ENCODE measurements around the gene RELA. TPM values are rescaled to one million over a fixed set of nuclear protein-coding genes. Genes with fewer than 3 reads are reported as not detected.
"Not testable (repeated sequence)": the region's sequence is repeated elsewhere in the genome, so short reads cannot be mapped to it uniquely, and the experiment has no call there.

Gene RELA
- total and polyA plus RNA-seq, 5 donors = 30.6 to 54.6 (median 40.5) TPM

- Histone ChIP-seq H3K4me1 (ENCODE audit: control insufficient read depth, insufficient read depth, low read length) (no peaks in the 10 kb centered on the region), H3K27me3 (ENCODE audit: control insufficient read depth, insufficient read depth) (no peaks in the 10 kb centered on the region), H3K4me3 (ENCODE audit: low read length) (no peak overlapping the region), H3K27ac (ENCODE audit: low read length) (no peak overlapping the region), H3K9me3 (ENCODE audit: control insufficient read depth, low read length) (no peaks in the 10 kb centered on the region)
- DNase-seq = no peak
- ATAC-seq = no peak
- intact Hi-C loops (cut with DNase I) = loop anchor here in 1 of 4 donors (10.0 kb wide), 1 partner anchor 284 kb away; no protein-coding TSS in a partner anchor
- WGBS = 79% methylated on average over 3 of the region's 3 CpGs
Observed at GRCh38 chr11:65700399-65700798, 37.7 kb upstream of the RELA start.

- DNase-seq (no peak), ATAC-seq (no peak)
- Histone ChIP-seq H3K4me1 (ENCODE audit: control insufficient read depth, insufficient read depth, low read length) (no peaks in the 10 kb centered on the region), H3K27me3 (ENCODE audit: control insufficient read depth, insufficient read depth) (no peaks in the 10 kb centered on the region), H3K27ac (ENCODE audit: low read length) (no peak overlapping the region), H3K9me3 (ENCODE audit: control insufficient read depth, low read length) (no peaks in the 10 kb centered on the region), H3K4me3 (ENCODE audit: low read length) (no peak overlapping the region)
- WGBS = 77% methylated on average over 7 of the region's 7 CpGs
- intact Hi-C loops (cut with DNase I) = no loop called here
Observed at GRCh38 chr11:65699306-65699705, 36.6 kb upstream of the RELA start.

GRCh38 chr11:65698205-65698604 lies 35.5 kb upstream of the RELA start:
- DNase-seq (no peak), ATAC-seq (peak in 1 of 2 donors; percentile 72)
- Histone ChIP-seq H3K27ac (ENCODE audit: low read length) (no peak overlapping the region), H3K4me1 (ENCODE audit: control insufficient read depth, insufficient read depth, low read length) (peaks cover 3% of the 10 kb centered on the region), H3K4me3 (ENCODE audit: low read length) (no peak overlapping the region), H3K9me3 (ENCODE audit: control insufficient read depth, low read length) (no peaks in the 10 kb centered on the region), H3K27me3 (ENCODE audit: control insufficient read depth, insufficient read depth) (no peaks in the 10 kb centered on the region)
- intact Hi-C loops (cut with DNase I) = no loop called here
- whole genome bisulfite sequencing = 45% methylated on average over 8 of the region's 8 CpGs

GRCh38 chr11:65696802-65697552 lies 34.3 kb upstream of the RELA start:
- no peaks in the 10 kb centered on the region for H3K9me3 ChIP-seq (ENCODE audit: control insufficient read depth, low read length)
- DNase-seq (no peak), ATAC-seq (no peak)
- 83% methylated on average over 5 of the region's 5 CpGs for WGBS
- H3K27me3 ChIP-seq (ENCODE audit: control insufficient read depth, insufficient read depth) = no peaks in the 10 kb centered on the region
- intact Hi-C loops (cut with DNase I) = no loop called here
- peaks cover 3% of the 10 kb centered on the region for H3K4me1 ChIP-seq (ENCODE audit: control insufficient read depth, insufficient read depth, low read length)
- H3K4me3 ChIP-seq (ENCODE audit: low read length) = no peak overlapping the region
- H3K27ac ChIP-seq (ENCODE audit: low read length) = no peak overlapping the region

GRCh38 chr11:65695459-65696241 lies 32.9 kb upstream of the RELA start:
- peak in 1 of 3 donors; percentile 72 for DNase-seq
- 70% methylated on average over 12 of the region's 12 CpGs for WGBS
- intact Hi-C loops (cut with DNase I) = no loop called here

GRCh38 chr11:65692367-65692766 lies 29.7 kb upstream of the RELA start:
- H3K9me3 ChIP-seq (ENCODE audit: control insufficient read depth, low read length) = no peaks in the 10 kb centered on the region
- DNase-seq (no peak), ATAC-seq (peak in 1 of 2 donors; percentile 66)
- intact Hi-C loops (cut with DNase I) = no loop called here
- no peaks in the 10 kb centered on the region for H3K27me3 ChIP-seq (ENCODE audit: control insufficient read depth, insufficient read depth)
- no peak overlapping the region for H3K27ac ChIP-seq (ENCODE audit: low read length)
- no peak overlapping the region for H3K4me3 ChIP-seq (ENCODE audit: low read length)
- H3K4me1 ChIP-seq (ENCODE audit: control insufficient read depth, insufficient read depth, low read length) = peaks cover 3% of the 10 kb centered on the region
- WGBS = 52% methylated on average over 11 of the region's 11 CpGs

More at GRCh38 chr11:65695459-65696241, 32.9 kb upstream of the RELA start:
- Histone ChIP-seq H3K4me1 (ENCODE audit: control insufficient read depth, insufficient read depth, low read length) (peaks cover 3% of the 10 kb centered on the region), H3K27me3 (ENCODE audit: control insufficient read depth, insufficient read depth) (no peaks in the 10 kb centered on the region), H3K9me3 (ENCODE audit: control insufficient read depth, low read length) (no peaks in the 10 kb centered on the region), H3K4me3 (ENCODE audit: low read length) (no peak overlapping the region), H3K27ac (ENCODE audit: low read length) (peak overlapping the region; percentile 49)
- ATAC-seq = peak; percentile 34 to 50

GRCh38 chr11:65691847-65692246 lies 29.1 kb upstream of the RELA start:
- H3K9me3 ChIP-seq (ENCODE audit: control insufficient read depth, low read length); H3K4me3 ChIP-seq (ENCODE audit: low read length); DNase-seq; H3K27me3 ChIP-seq (ENCODE audit: control insufficient read depth, insufficient read depth); intact Hi-C loops (cut with DNase I); H3K27ac ChIP-seq (ENCODE audit: low read length); ATAC-seq; H3K4me1 ChIP-seq (ENCODE audit: control insufficient read depth, insufficient read depth, low read length): not testable (repeated sequence)
- WGBS = 93% methylated on average over 8 of the region's 8 CpGs

- 60% methylated on average over 8 of the region's 8 CpGs for WGBS
- Histone ChIP-seq H3K4me3 (ENCODE audit: low read length) (no peak overlapping the region), H3K27ac (ENCODE audit: low read length) (peak overlapping the region; percentile 35), H3K27me3 (ENCODE audit: control insufficient read depth, insufficient read depth) (no peaks in the 10 kb centered on the region), H3K4me1 (ENCODE audit: control insufficient read depth, insufficient read depth, low read length) (no peaks in the 10 kb centered on the region), H3K9me3 (ENCODE audit: control insufficient read depth, low read length) (no peaks in the 10 kb centered on the region)
- peak; percentile 61 to 86 for ATAC-seq
- intact Hi-C loops (cut with DNase I) = no loop called here
- peak in 1 of 3 donors; percentile 62 for DNase-seq
Observed at GRCh38 chr11:65685981-65686380, 23.3 kb upstream of the RELA start.

GRCh38 chr11:65683480-65683879 lies 20.8 kb upstream of the RELA start:
- H3K27ac ChIP-seq (ENCODE audit: low read length); H3K27me3 ChIP-seq (ENCODE audit: control insufficient read depth, insufficient read depth); ATAC-seq; H3K4me3 ChIP-seq (ENCODE audit: low read length); intact Hi-C loops (cut with DNase I); DNase-seq; H3K9me3 ChIP-seq (ENCODE audit: control insufficient read depth, low read length); H3K4me1 ChIP-seq (ENCODE audit: control insufficient read depth, insufficient read depth, low read length): not testable (repeated sequence)
- 84% methylated on average over 6 of the region's 6 CpGs for WGBS

- Histone ChIP-seq H3K4me3 (ENCODE audit: low read length) (no peak overlapping the region), H3K27me3 (ENCODE audit: control insufficient read depth, insufficient read depth) (no peaks in the 10 kb centered on the region), H3K27ac (ENCODE audit: low read length) (no peak overlapping the region), H3K9me3 (ENCODE audit: control insufficient read depth, low read length) (no peaks in the 10 kb centered on the region), H3K4me1 (ENCODE audit: control insufficient read depth, insufficient read depth, low read length) (no peaks in the 10 kb centered on the region)
- 84% methylated on average over 5 of the region's 5 CpGs for WGBS
- intact Hi-C loops (cut with DNase I) = no loop called here
- DNase-seq (no peak), ATAC-seq (no peak)
Observed at GRCh38 chr11:65680192-65680743, 17.6 kb upstream of the RELA start.

GRCh38 chr11:65672982-65673381 lies 10.3 kb upstream of the RELA start:
- Histone ChIP-seq H3K27ac (ENCODE audit: low read length) (no peak overlapping the region), H3K27me3 (ENCODE audit: control insufficient read depth, insufficient read depth) (no peaks in the 10 kb centered on the region), H3K4me3 (ENCODE audit: low read length) (no peak overlapping the region), H3K4me1 (ENCODE audit: control insufficient read depth, insufficient read depth, low read length) (no peaks in the 10 kb centered on the region), H3K9me3 (ENCODE audit: control insufficient read depth, low read length) (no peaks in the 10 kb centered on the region)
- intact Hi-C loops (cut with DNase I) = no loop called here
- DNase-seq (no peak), ATAC-seq (no peak)
- WGBS = 97% methylated on average over 2 of the region's 2 CpGs
